HEK293 (cell line): ENCODE data around the gene GALNT10.

Experiments
- CTCF ChIA-PET: fragments of 350-600 bp; formaldehyde crosslinking; extraction: SDS; loops from one replicate; lab custom pipeline; 2021; ENCODE audit warnings: antibody characterized with exemption; lab: Yijun Ruan, JAX
- POLR2A ChIA-PET: fragments of 300-600 bp; formaldehyde crosslinking; extraction: SDS; loops from one replicate; lab custom pipeline; 2020; ENCODE audit warnings: antibody characterized with exemption, inconsistent platforms; lab: Yijun Ruan, JAX
- H3K27ac ChIP-seq: fragments of 200-500 bp; sonication (Bioruptor generic); 2 replicates; pipeline ENCODE4 v1.5.1; 2014; ENCODE audit warnings: low read depth, low read length, control low read depth, inconsistent platforms; ENCODE audit errors: extremely low read depth
- H3K36me3 ChIP-seq, 2 experiments: fragments of 200-500 bp in 1 of 2; sonication (Bioruptor generic) in 1 of 2; 1 replicate in 1 of 2; 2 replicates in 1 of 2; pipeline ENCODE4 v1.5.1; 2014 to 2017; ENCODE audit warnings: inconsistent platforms in 2 of 2, low read length in 2 of 2; ENCODE audit not compliant: control insufficient read depth in 2 of 2, insufficient read depth in 1 of 2
- H3K4me1 ChIP-seq: fragments of 200-500 bp; sonication (Bioruptor generic); 2 replicates; pipeline ENCODE4 v1.5.1; 2014; ENCODE audit warnings: mild to moderate bottlenecking, low read length, inconsistent platforms; ENCODE audit not compliant: control insufficient read depth, insufficient read depth
- H3K4me3 ChIP-seq: 2 replicates; pipeline ENCODE4 v1.5.1; 2011; ENCODE audit warnings: low read depth, mild to moderate bottlenecking, control low read depth, low read length, moderate library complexity
- H3K9me3 ChIP-seq: fragments of 200-500 bp; sonication (Bioruptor generic); 2 replicates; pipeline ENCODE4 v1.5.1; 2014; ENCODE audit warnings: low read depth, low read length, inconsistent platforms; ENCODE audit not compliant: control insufficient read depth, insufficient read depth
- KLF17 ChIP-seq: fragments of 450-650 bp; formaldehyde crosslinking; IDR thresholded peaks from 2 replicates; pipeline ENCODE4 v1.5.1; 2016; ENCODE audit warnings: missing biosample characterization, missing genetic modification characterization
- PBX3 ChIP-seq: sonication (generic); formaldehyde crosslinking; IDR thresholded peaks from 2 replicates; pipeline ENCODE4 v1.8.1; 2022; ENCODE audit warnings: mild to moderate bottlenecking, moderate library complexity, missing genetic modification reagents
- REPIN1 ChIP-seq: fragments of 450-650 bp; formaldehyde crosslinking; IDR thresholded peaks from 2 replicates; pipeline ENCODE4 v1.5.1; 2017; ENCODE audit warnings: missing biosample characterization, missing genetic modification characterization, low read depth
- ZBTB20 ChIP-seq: fragments of 450-650 bp; formaldehyde crosslinking; IDR thresholded peaks from 2 replicates; pipeline ENCODE4 v1.5.1; 2016; ENCODE audit warnings: missing biosample characterization, missing genetic modification characterization
- ZBTB7A ChIP-seq: fragments of 450-650 bp; formaldehyde crosslinking; IDR thresholded peaks from 2 replicates; pipeline ENCODE4 v1.5.1; 2016; ENCODE audit warnings: low read depth, missing biosample characterization, missing genetic modification characterization
- ZFP37 ChIP-seq: fragments of 450-650 bp; formaldehyde crosslinking; IDR thresholded peaks from 2 replicates; pipeline ENCODE4 v1.5.1; 2016; ENCODE audit warnings: missing biosample characterization, missing genetic modification characterization
- ZNF354C ChIP-seq: fragments of 450-650 bp; formaldehyde crosslinking; IDR thresholded peaks from 2 replicates; pipeline ENCODE4 v1.5.1; 2016; ENCODE audit warnings: missing biosample characterization, missing genetic modification characterization, low read depth, borderline replicate concordance
- ZNF514 ChIP-seq: fragments of 450-650 bp; formaldehyde crosslinking; IDR thresholded peaks from 2 replicates; pipeline ENCODE4 v1.5.1; 2016; ENCODE audit warnings: missing biosample characterization, missing genetic modification characterization
- ZNF518A ChIP-seq: fragments of 450-650 bp; formaldehyde crosslinking; conservative IDR thresholded peaks from 2 replicates; pipeline ENCODE4 v1.5.1; 2016; ENCODE audit warnings: low read depth, missing biosample characterization, missing genetic modification characterization
- ZNF529 ChIP-seq: fragments of 450-650 bp; formaldehyde crosslinking; IDR thresholded peaks from 2 replicates; pipeline ENCODE4 v1.5.1; 2017; ENCODE audit warnings: missing genetic modification characterization, missing biosample characterization; ENCODE audit not compliant: insufficient replicate concordance
- ZNF596 ChIP-seq: fragments of 450-650 bp; IDR thresholded peaks from 2 replicates; pipeline ENCODE4 v1.5.0; 2018; ENCODE audit warnings: missing biosample characterization, mild to moderate bottlenecking, missing genetic modification characterization, moderate library complexity
- ZNF610 ChIP-seq: fragments of 450-650 bp; formaldehyde crosslinking; IDR thresholded peaks from 2 replicates; pipeline ENCODE4 v1.5.1; 2016; ENCODE audit warnings: missing biosample characterization, missing genetic modification characterization, borderline replicate concordance
- ZNF621 ChIP-seq: fragments of 450-650 bp; formaldehyde crosslinking; IDR thresholded peaks from 2 replicates; pipeline ENCODE4 v1.5.1; 2017; ENCODE audit warnings: missing biosample characterization, missing genetic modification characterization
- ZNF692 ChIP-seq: fragments of 450-650 bp; formaldehyde crosslinking; IDR thresholded peaks from 2 replicates; pipeline ENCODE4 v1.5.1; 2016; ENCODE audit warnings: missing biosample characterization, missing genetic modification characterization
- TF ChIP-seq, protein P1 (sequence below): fragments of 450-650 bp; formaldehyde crosslinking; IDR thresholded peaks from 2 replicates; pipeline ENCODE4 v1.5.1; 2016; ENCODE audit warnings: missing biosample characterization, missing genetic modification characterization
- TF ChIP-seq, protein P2 (sequence below): fragments of 450-650 bp; formaldehyde crosslinking; IDR thresholded peaks from 2 replicates; pipeline ENCODE4 v1.5.1; 2016; ENCODE audit warnings: missing biosample characterization, missing genetic modification characterization

GALNT10 gene

DNA sequence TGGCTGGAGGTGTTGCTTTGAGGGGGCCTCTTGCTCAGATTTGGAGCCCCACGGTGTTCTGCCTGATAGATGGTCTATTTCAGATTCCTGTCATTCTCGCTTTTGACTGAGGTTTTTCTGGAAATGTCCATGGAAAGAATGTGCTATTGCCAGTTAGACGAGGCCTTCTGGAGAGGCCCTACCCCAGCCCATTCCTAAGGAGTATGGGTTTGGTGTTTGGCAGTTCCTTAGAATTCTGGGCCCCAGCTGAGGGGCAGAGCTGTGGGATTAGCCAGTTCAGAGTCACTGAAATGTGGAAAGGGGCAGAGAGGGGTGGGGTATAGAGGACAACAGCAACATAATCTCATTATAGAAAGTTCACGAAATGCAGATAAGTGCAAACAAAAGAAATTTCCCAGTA, 50.5 kb downstream of the GALNT10 start (continued):
- TF ChIP-seq, protein P1, sequence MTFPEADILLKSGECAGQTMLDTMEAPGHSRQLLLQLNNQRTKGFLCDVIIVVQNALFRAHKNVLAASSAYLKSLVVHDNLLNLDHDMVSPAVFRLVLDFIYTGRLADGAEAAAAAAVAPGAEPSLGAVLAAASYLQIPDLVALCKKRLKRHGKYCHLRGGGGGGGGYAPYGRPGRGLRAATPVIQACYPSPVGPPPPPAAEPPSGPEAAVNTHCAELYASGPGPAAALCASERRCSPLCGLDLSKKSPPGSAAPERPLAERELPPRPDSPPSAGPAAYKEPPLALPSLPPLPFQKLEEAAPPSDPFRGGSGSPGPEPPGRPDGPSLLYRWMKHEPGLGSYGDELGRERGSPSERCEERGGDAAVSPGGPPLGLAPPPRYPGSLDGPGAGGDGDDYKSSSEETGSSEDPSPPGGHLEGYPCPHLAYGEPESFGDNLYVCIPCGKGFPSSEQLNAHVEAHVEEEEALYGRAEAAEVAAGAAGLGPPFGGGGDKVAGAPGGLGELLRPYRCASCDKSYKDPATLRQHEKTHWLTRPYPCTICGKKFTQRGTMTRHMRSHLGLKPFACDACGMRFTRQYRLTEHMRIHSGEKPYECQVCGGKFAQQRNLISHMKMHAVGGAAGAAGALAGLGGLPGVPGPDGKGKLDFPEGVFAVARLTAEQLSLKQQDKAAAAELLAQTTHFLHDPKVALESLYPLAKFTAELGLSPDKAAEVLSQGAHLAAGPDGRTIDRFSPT = no peak
- TF ChIP-seq ZFP37 (tag by site-specific recombination) = no peak
- TF ChIP-seq ZNF529 (tag by site-specific recombination) = no peak
- TF ChIP-seq REPIN1 (tag by site-specific recombination) = no peak
- TF ChIP-seq ZNF610 (tag by site-specific recombination) = no peak
- TF ChIP-seq PBX3 (CRISPR knock-in tag) = no peak
- no peak for TF ChIP-seq ZNF596
- no peak for TF ChIP-seq ZNF621 (tag by site-specific recombination)
- TF ChIP-seq ZNF692 (tag by site-specific recombination) = no peak
- TF ChIP-seq, protein P2, sequence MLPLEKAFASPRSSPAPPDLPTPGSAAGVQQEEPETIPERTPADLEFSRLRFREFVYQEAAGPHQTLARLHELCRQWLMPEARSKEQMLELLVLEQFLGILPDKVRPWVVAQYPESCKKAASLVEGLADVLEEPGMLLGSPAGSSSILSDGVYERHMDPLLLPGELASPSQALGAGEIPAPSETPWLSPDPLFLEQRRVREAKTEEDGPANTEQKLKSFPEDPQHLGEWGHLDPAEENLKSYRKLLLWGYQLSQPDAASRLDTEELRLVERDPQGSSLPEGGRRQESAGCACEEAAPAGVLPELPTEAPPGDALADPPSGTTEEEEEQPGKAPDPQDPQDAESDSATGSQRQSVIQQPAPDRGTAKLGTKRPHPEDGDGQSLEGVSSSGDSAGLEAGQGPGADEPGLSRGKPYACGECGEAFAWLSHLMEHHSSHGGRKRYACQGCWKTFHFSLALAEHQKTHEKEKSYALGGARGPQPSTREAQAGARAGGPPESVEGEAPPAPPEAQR (tag by site-specific recombination) = no peak
- no peak for TF ChIP-seq ZNF518A (tag by site-specific recombination)
- TF ChIP-seq, all 188 proteins: peak for 0

GRCh38 chr5:154242442-154242841, 51.9 kb downstream of the GALNT10 start:
- H3K4me1 ChIP-seq = no peaks in the 10 kb centered on the region
- H3K36me3 ChIP-seq = no peaks in the 10 kb centered on the region
- TF ChIP-seq ZBTB7A (tag by site-specific recombination) = no peak
- no peak for TF ChIP-seq ZNF354C (tag by site-specific recombination)
- TF ChIP-seq ZBTB20 (tag by site-specific recombination) = no peak
- TF ChIP-seq KLF17 (tag by site-specific recombination) = no peak
- no peak for TF ChIP-seq PBX3 (CRISPR knock-in tag)
- no peak for TF ChIP-seq ZNF514 (tag by site-specific recombination)
- H3K9me3 ChIP-seq = no peaks in the 10 kb centered on the region
- no peak overlapping the region for H3K27ac ChIP-seq
- ChIA-PET CTCF (interaction anchor here (0.9 to 1.6 kb wide), 3 partner anchors 11 to 270 kb away, joined by 3 to 6 read pairs (median 4); no protein-coding TSS in a partner anchor), POLR2A (no interaction called here)
- no peak overlapping the region for H3K4me3 ChIP-seq
